HepG2 (cell line): Measurements from ENCODE around the gene PCDHB2. TPM values are rescaled to one million over a fixed set of nuclear protein-coding genes. Genes with fewer than 3 reads are reported as not detected.

ENCODE experiments used
- ATF7 ChIP-seq, 2 experiments: fragments of 450-650 bp in 1 of 2; sonication (generic) in 1 of 2; formaldehyde crosslinking in 1 of 2; IDR thresholded peaks; 2 replicates each; pipeline versions ENCODE4 v1.4.0 to v1.6.1; 2016 to 2020; ENCODE audit warnings: antibody characterized with exemption in 1 of 2, mild to moderate bottlenecking in 1 of 2, missing genetic modification reagents in 1 of 2
- BHLHE40 ChIP-seq: IDR thresholded peaks from 2 replicates; pipeline ENCODE4 v1.6.1; 2011; ENCODE audit warnings: low read length, improper control_type of control experiment
- CCDC6 ChIP-seq: sonication (generic); formaldehyde crosslinking; IDR thresholded peaks from 2 replicates; pipeline ENCODE4 v1.8.1; 2022; ENCODE audit warnings: mild to moderate bottlenecking, missing genetic modification reagents, moderate library complexity
- CEBPB ChIP-seq: IDR thresholded peaks from 2 replicates; pipeline ENCODE4 v1.6.1; 2011; ENCODE audit warnings: low read depth, low read length, improper control_type of control experiment, borderline replicate concordance
- ELF1 ChIP-seq: sonication (generic); formaldehyde crosslinking; IDR thresholded peaks from 2 replicates; pipeline ENCODE4 v1.4.0; 2020; ENCODE audit warnings: missing genetic modification reagents
- GATA4 ChIP-seq: sonication (generic); IDR thresholded peaks from 2 replicates; pipeline ENCODE4 v1.6.1; 2016; ENCODE audit warnings: antibody characterized with exemption, low read depth, borderline replicate concordance
- HNRNPLL ChIP-seq: fragments of 200-400 bp; formaldehyde crosslinking; IDR thresholded peaks from 2 replicates; pipeline ENCODE4 v1.6.1; 2017; ENCODE audit warnings: mild to moderate bottlenecking, low read depth, low read length; ENCODE audit not compliant: poor library complexity, severe bottlenecking
- HOXA5 ChIP-seq: sonication (generic); formaldehyde crosslinking; IDR thresholded peaks from 2 replicates; pipeline ENCODE4 v1.4.0; 2020; ENCODE audit warnings: missing genetic modification reagents
- JDP2 ChIP-seq: sonication (generic); formaldehyde crosslinking; IDR thresholded peaks from 2 replicates; pipeline ENCODE4 v1.8.1; 2022; ENCODE audit warnings: missing genetic modification reagents, borderline replicate concordance
- MXD4 ChIP-seq: IDR thresholded peaks from 2 replicates; pipeline ENCODE4 v1.6.1; 2016; ENCODE audit warnings: mild to moderate bottlenecking, missing biosample characterization, missing genetic modification reagents
- PPARG ChIP-seq: conservative IDR thresholded peaks from 2 replicates; pipeline ENCODE4 v1.6.1; 2016; ENCODE audit warnings: missing biosample characterization, missing genetic modification reagents
- PRDM10 ChIP-seq: sonication (generic); formaldehyde crosslinking; IDR thresholded peaks from 2 replicates; pipeline ENCODE4 v1.4.0; 2020; ENCODE audit warnings: low read depth, missing genetic modification reagents
- REPIN1 ChIP-seq: sonication (generic); formaldehyde crosslinking; IDR thresholded peaks from 2 replicates; pipeline ENCODE4 v1.8.0; 2022; ENCODE audit warnings: missing genetic modification reagents, low read depth, mild to moderate bottlenecking, borderline replicate concordance
- THAP7 ChIP-seq: sonication (generic); formaldehyde crosslinking; IDR thresholded peaks from 2 replicates; pipeline ENCODE4 v1.8.1; 2023; ENCODE audit warnings: mild to moderate bottlenecking, missing genetic modification reagents
- ZFP36 ChIP-seq: fragments of 150-350 bp; IDR thresholded peaks from 2 replicates; pipeline ENCODE4 v1.6.1; 2018; ENCODE audit warnings: borderline replicate concordance, low read length, low read depth; ENCODE audit not compliant: partially characterized antibody
- ZFP36L1 ChIP-seq: sonication (generic); formaldehyde crosslinking; IDR thresholded peaks from 2 replicates; pipeline ENCODE4 v1.8.0; 2022; ENCODE audit warnings: mild to moderate bottlenecking, missing genetic modification reagents, moderate library complexity
- ZMAT5 ChIP-seq: sonication (generic); formaldehyde crosslinking; IDR thresholded peaks from 2 replicates; pipeline ENCODE4 v1.5.0; 2020; ENCODE audit warnings: mild to moderate bottlenecking, low read depth, missing genetic modification reagents, borderline replicate concordance
- ZNF124 ChIP-seq: sonication (generic); formaldehyde crosslinking; IDR thresholded peaks from 2 replicates; pipeline ENCODE4 v1.4.0; 2020; ENCODE audit warnings: missing genetic modification reagents
- ZNF260 ChIP-seq: sonication (generic); formaldehyde crosslinking; IDR thresholded peaks from 2 replicates; pipeline ENCODE4 v1.4.0; 2020; ENCODE audit warnings: missing genetic modification reagents, low read depth, mild to moderate bottlenecking, borderline replicate concordance
- ZNF556 ChIP-seq: sonication (generic); formaldehyde crosslinking; IDR thresholded peaks from 2 replicates; pipeline ENCODE4 v1.4.0; 2020; ENCODE audit warnings: mild to moderate bottlenecking, missing genetic modification reagents, borderline replicate concordance
- ZNF607 ChIP-seq: sonication (generic); formaldehyde crosslinking; IDR thresholded peaks from 2 replicates; pipeline ENCODE4 v1.5.1; 2020; ENCODE audit warnings: missing genetic modification reagents, mild to moderate bottlenecking, borderline replicate concordance
- ZNF879 ChIP-seq: sonication (generic); formaldehyde crosslinking; IDR thresholded peaks from 2 replicates; pipeline ENCODE4 v1.8.1; 2023; ENCODE audit warnings: missing genetic modification reagents
- ZSCAN5A ChIP-seq: sonication (generic); formaldehyde crosslinking; IDR thresholded peaks from 2 replicates; pipeline ENCODE4 v1.8.0; 2022; ENCODE audit warnings: mild to moderate bottlenecking, missing genetic modification reagents, borderline replicate concordance
- polyA plus RNA-seq, 8 experiments: library from polyadenylated mRNA; depleted of rRNA in 3 of 8; stranded (reverse) in 7 of 8; unstranded in 1 of 8; fragments of >200 nt; fragmentation: Illumina TruSeq in 4 of 8; extraction: Trizol in 4 of 8; gene quantifications; 2 replicates each; pipeline versions ENCODE4 v1.2.1 to v1.2.3, GENCODE V29; 2011 to 2016; ENCODE audit warnings: low read depth in 4 of 8, missing spikeins in 1 of 8, mixed read lengths in 1 of 8; ENCODE audit not compliant: insufficient read depth in 1 of 8
- total RNA-seq, 5 experiments: library from RNA; depleted of rRNA; stranded (reverse); fragments of >200 nt; fragmentation: Illumina TruSeq; extraction: Trizol; gene quantifications; 2 replicates each; pipeline ENCODE4 v1.2.3, GENCODE V29; 2016; ENCODE audit warnings: low read depth in 1 of 5

The PCDHB2 gene
- total and polyA plus RNA-seq, 2 of the 13 experiments (the other 11 are each of a cell fraction or from before 2014, with no cell fraction given): 7.1 to 7.5 TPM

GRCh38 chr5:141094481-141095262 lies at the start of gene PCDHB2 (continued):
- TF ChIP-seq ATF7 (IDR thresholded peaks at IDR 0.05) (no peak), ATF7 (CRISPR knock-in tag; IDR thresholded peaks at IDR 0.05) (no peak), JDP2 (no peak), MXD4 (CRISPR knock-in tag) (no peak), ZNF607 (CRISPR knock-in tag) (0 out of 2 replicates have a peak, but pooled peaks have one; percentile 40), CCDC6 (CRISPR knock-in tag) (no peak), ZFP36L1 (CRISPR knock-in tag) (no peak), ZNF879 (CRISPR knock-in tag) (no peak), BHLHE40 (no peak), ELF1 (CRISPR knock-in tag) (peak; percentile 60; the same call in 1 of the 2 replicates), ZNF124 (no peak), HOXA5 (CRISPR knock-in tag) (no peak), GATA4 (no peak), HNRNPLL (no peak), ZNF260 (CRISPR knock-in tag) (no peak), ZNF556 (CRISPR knock-in tag) (peak; percentile 43; the same call in 1 of the 2 replicates), ZSCAN5A (CRISPR knock-in tag) (0 out of 2 replicates have a peak, but pooled peaks have one; percentile 54), THAP7 (CRISPR knock-in tag) (no peak), REPIN1 (peak; percentile 79; the same call in 1 of the 2 replicates), ZMAT5 (CRISPR knock-in tag) (no peak), ZFP36 (no peak), CEBPB (no peak), PRDM10 (CRISPR knock-in tag) (no peak), PPARG (peak; percentile 80)
